Fibroblast of skin of right quadriceps (primary cell): Measurements from ENCODE around the gene SNU13.
"Not testable (repeated sequence)": the region's sequence is repeated elsewhere in the genome, so short reads cannot be mapped to it uniquely, and the experiment has no call there.

Source experiments
- DNase-seq: peaks from one replicate; pipeline ENCODE4 v3.0.0-alpha.2; 2013

The SNU13 gene

DNA sequence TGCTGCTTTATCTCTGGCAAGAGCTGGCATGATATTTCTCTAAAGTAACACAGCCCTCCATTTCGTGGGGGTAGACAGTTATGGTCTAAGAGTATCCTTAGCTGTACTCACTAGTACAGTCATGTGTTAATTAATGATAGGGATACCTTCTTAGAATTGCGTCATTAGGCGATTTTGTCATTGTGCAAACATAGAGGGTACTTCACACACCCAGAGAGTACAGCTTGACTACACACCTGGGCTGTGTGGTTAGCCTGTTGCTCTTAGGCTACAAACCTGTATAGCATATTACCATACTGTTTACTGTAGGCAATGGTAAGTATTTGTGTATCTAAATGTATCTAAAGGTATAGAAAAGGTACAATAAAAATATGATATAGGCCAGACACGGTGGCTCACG is 50.5 kb downstream of the SNU13 start:
- no peak for DNase-seq

- not testable (repeated sequence) for DNase-seq
Observed at GRCh38 chr22:41637623-41638022, 51.0 kb downstream of the SNU13 start.

DNA sequence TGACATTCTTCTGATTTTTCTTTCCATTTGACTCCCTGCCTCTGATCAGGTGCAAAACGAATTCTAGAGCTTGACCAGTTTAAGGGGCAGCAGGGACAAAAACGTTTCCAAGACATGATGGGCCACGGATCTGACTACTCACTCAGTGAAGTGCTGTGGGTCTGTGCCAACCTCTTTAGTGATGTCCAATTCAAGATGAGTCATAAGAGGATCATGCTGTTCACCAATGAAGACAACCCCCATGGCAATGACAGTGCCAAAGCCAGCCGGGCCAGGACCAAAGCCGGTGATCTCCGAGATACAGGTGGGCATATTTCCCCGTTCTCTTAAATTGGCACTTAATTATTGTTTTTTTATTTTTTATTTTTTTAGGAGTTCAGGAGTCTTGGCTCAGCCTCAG is 52.2 kb downstream of the SNU13 start:
- no peak for DNase-seq

DNA sequence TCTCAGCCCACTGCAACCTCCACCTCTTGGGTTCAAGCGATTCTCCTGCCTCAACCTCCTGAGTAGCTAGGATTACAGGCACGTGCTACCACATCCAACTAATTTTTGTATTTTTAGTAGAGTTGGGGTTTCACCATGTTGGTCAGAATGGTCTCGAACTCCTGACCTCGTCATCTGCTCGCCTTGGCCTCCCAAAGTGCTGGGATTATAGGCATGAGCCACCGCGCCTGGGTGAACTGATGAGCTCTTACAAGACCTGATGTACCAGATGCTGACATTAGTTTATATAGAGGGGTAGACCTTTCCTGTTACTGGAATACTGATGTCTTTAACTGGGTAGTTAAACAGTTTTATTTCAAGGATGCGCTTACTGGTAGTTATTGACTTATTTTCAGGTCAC is 54.1 kb downstream of the SNU13 start:
- DNase-seq, result not testable (repeated sequence)

- DNase-seq, result not testable (repeated sequence)
Observed at GRCh38 chr22:41631615-41632014, 57.1 kb downstream of the SNU13 start.

- not testable (repeated sequence) for DNase-seq
Observed at GRCh38 chr22:41631115-41631514, 57.6 kb downstream of the SNU13 start.

- DNase-seq, result no peak
Observed at GRCh38 chr22:41625577-41625976, 63.1 kb downstream of the SNU13 start.
